GM20000 (cell line): ENCODE data around the gene POLR2A.

Experiments
- DNase-seq: peaks from one replicate; pipeline ENCODE4 v3.0.0; 2012; ENCODE audit warnings: low spot score
- CTCF ChIP-seq: IDR thresholded peaks from 2 replicates; pipeline ENCODE4 v1.5.1; 2012; ENCODE audit warnings: mild to moderate bottlenecking, control low read depth; ENCODE audit errors: extremely low read depth, missing control alignments

The POLR2A gene

DNA sequence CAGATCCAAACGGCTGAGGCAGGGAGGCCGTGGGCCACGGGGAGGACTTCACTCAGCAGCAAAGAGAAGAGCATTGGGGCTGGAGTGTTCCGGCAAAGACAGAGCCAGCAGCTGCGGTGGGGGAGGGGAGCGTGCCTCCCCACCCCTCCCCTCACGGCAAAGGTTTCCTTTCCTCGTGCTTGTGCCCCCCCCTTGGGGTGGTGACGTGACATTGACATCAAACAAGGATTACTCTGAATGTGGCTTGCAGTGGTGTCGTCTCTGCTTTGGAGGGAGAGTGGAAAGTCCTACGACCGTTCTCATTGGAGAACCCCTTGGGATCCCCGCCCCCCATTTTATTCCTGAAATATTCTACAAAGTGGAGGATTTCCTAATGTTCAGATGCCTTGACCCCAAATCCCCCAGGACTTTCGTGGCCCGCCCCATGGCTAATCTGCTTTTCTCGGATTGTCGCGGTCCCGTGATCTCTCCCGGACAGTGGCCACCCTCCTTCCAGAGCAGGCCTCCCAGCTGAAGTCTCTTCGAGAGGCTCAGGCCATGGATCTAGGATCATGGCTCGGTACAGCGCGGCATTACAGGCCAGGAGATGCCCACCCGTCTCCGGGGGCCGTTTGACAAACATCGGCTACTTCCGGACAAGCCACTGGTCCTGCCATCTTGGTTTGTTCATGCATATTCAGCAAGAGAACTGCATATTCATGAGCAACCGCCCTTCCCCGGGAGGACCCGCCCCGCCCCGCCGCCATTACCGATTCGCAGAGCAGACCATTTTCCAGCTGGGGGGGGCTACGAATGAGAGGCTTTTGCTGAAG lies 705 bp upstream of the POLR2A start:
- TF ChIP-seq CTCF: no peak
- DNase-seq: peak; percentile 93

DNA sequence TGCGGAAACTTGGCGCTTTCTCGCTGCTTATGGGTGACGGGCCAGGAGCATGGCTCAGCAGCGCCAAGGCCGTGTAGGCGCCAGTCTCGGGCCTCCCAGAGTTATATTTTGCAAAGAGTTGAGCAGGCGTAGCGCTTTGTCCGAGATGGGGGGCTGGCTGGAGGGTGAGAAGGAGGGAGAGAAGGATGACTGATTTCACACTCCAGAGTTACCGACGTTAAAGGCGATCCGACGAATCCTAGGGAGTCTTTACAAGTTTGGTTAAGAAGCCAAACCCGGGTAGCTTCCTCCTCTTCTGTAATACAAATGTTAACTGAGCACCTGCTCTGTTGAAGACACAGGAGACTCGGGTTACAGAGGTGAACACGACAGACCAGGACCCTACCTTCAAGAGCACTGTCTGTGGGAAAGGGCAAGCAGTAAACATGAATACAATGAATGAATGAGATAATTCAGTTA lies 782 bp downstream of the POLR2A start:
- DNase-seq: no peak
- no peak for TF ChIP-seq CTCF

- no peak for DNase-seq
- TF ChIP-seq CTCF: no peak
Measured at GRCh38 chr17:7486181-7486580, 2.0 kb downstream of the POLR2A start.

GRCh38 chr17:7490144-7490543 lies 6.0 kb downstream of the POLR2A start:
- no peak for TF ChIP-seq CTCF
- DNase-seq: no peak

DNA sequence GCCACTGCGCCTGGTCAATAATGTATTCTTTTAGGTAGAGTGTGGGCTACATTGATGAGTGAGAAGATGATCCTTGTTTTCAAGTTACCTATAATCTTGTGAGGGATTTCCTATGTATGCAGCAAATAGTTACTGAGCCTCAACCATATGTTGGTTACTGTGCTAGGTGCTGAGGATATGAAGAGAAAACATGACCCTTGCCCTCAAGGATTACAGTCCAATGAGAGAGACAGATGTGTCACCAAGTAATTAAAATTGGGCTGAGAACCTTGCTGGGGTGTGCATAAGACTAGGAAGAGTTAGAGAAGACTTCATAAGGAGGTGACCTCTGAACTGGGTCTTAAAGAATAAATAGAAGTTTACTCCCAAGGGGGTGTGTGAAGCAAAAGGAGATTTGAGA lies 7.4 kb downstream of the POLR2A start:
- TF ChIP-seq CTCF: no peak
- DNase-seq: no peak

- TF ChIP-seq CTCF: no peak
Measured at GRCh38 chr17:7493941-7494340, 9.8 kb downstream of the POLR2A start.

DNA sequence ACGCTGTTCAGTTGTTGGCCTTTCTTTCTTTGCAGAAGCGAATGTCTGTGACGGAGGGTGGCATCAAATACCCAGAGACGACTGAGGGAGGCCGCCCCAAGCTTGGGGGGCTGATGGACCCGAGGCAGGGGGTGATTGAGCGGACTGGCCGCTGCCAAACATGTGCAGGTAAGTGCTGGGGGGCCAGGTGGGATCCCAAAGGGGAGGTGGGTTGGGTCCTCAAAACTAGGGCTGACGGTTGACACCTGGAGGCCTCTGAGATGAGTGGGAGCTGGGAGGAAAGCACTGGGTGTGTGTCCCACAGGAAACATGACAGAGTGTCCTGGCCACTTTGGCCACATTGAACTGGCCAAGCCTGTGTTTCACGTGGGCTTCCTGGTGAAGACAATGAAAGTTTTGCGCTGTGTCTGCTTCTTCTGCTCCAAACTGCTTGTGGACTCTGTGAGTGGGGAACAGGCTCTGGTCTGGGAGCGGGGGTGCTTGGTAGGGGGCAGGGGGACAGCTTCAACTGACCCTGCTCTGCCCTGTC lies 11.8 kb downstream of the POLR2A start:
- TF ChIP-seq CTCF: no peak
- DNase-seq: no peak

More at GRCh38 chr17:7493941-7494340, 9.8 kb downstream of the POLR2A start:
- no peak for DNase-seq
